ENCODE results near the gene ACSS3. TPM values are rescaled to one million over a fixed set of nuclear protein-coding genes. Genes with fewer than 3 reads are reported as not detected.

ACSS3 gene
- total and polyA plus RNA-seq, 2 donors (not counting 3 experiments of a cell fraction or from before 2014, with no cell fraction given), result 0.12 to 0.86 TPM

DNA sequence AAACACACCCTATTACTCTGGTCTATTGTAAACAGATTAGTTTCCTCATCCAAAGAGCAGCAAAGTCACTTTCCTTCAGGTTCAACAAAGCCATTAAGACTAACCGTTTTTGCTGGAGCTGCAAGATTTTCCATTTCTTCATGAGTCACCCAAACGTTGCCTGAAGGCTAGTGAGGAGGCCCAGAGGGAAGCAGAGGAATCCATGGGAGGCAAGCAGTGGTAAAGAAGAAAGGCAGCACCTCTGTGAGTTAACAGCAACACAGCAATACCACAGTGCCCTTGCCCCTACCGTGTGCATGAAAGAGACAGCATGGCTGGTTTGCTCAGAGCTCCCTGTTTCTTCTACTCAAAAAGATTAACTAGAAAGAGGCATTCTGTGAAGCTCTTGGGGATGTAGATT, 206.3 kb downstream of the ACSS3 start:
- no peak overlapping the region for H3K4me2 ChIP-seq (ENCODE audit: insufficient read depth, low read length)
- dilution Hi-C loops (cut with MboI; ENCODE audit: extremely low pct_ligation_motif_present, low sequenced_read_pairs), result no loop called here
- POLR2A ChIA-PET, result no interaction called here
- H3K9me3 ChIP-seq (replicated peaks; ENCODE audit: control insufficient read depth, insufficient read depth, low read length), result no peaks in the 10 kb centered on the region
- TF ChIP-seq POLR2A (IDR thresholded peaks at IDR 0.05; ENCODE audit: low read depth, low read length) (no peak), EZH2 (IDR thresholded peaks at IDR 0.05; ENCODE audit: borderline replicate concordance, low read depth, low read length, severe bottlenecking) (no peak), GATA2 (IDR thresholded peaks at IDR 0.05; ENCODE audit: insufficient read depth, insufficient read length, low read depth, low read length) (no peak), FOS (IDR thresholded peaks at IDR 0.05; ENCODE audit: borderline replicate concordance, insufficient read depth, low read length) (no peak), JUN (IDR thresholded peaks at IDR 0.05; ENCODE audit: borderline replicate concordance, insufficient read depth, insufficient read length, low read depth) (no peak), MYC (IDR thresholded peaks at IDR 0.05; ENCODE audit: low read depth, low read length) (no peak), POLR2AphosphoS5 (IDR thresholded peaks at IDR 0.05; ENCODE audit: insufficient read depth, low read depth, low read length) (no peak)
- TF ChIP-seq, protein P1, sequence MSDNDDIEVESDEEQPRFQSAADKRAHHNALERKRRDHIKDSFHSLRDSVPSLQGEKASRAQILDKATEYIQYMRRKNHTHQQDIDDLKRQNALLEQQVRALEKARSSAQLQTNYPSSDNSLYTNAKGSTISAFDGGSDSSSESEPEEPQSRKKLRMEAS (IDR thresholded peaks at IDR 0.05; ENCODE audit: insufficient read depth, insufficient read length), result no peak
- TF ChIP-seq, protein P2, sequence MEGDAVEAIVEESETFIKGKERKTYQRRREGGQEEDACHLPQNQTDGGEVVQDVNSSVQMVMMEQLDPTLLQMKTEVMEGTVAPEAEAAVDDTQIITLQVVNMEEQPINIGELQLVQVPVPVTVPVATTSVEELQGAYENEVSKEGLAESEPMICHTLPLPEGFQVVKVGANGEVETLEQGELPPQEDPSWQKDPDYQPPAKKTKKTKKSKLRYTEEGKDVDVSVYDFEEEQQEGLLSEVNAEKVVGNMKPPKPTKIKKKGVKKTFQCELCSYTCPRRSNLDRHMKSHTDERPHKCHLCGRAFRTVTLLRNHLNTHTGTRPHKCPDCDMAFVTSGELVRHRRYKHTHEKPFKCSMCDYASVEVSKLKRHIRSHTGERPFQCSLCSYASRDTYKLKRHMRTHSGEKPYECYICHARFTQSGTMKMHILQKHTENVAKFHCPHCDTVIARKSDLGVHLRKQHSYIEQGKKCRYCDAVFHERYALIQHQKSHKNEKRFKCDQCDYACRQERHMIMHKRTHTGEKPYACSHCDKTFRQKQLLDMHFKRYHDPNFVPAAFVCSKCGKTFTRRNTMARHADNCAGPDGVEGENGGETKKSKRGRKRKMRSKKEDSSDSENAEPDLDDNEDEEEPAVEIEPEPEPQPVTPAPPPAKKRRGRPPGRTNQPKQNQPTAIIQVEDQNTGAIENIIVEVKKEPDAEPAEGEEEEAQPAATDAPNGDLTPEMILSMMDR (IDR thresholded peaks at IDR 0.05; ENCODE audit: extremely low read depth in 1 of 2, insufficient read depth in 1 of 2, low read depth in 1 of 2, low read length in 2 of 2), result no peak
- no peaks in the 10 kb centered on the region for H3K36me3 ChIP-seq (ENCODE audit: control insufficient read depth in 2 of 2, extremely low read depth in 1 of 2, insufficient read depth in 2 of 2, low read length in 2 of 2)
- intact Hi-C loops (cut with micrococcal nuclease), result no loop called here
- H3K27ac ChIP-seq (ENCODE audit: insufficient read depth, low read depth, low read length), result no peak overlapping the region
- no peak for DNase-seq (ENCODE audit: low read depth, low spot score)
- H3K9ac ChIP-seq (replicated peaks; ENCODE audit: extremely low read depth, insufficient read depth, low read length), result no peak overlapping the region
- CTCF ChIA-PET, result interaction anchor here (0.8 kb wide), 1 partner anchor 94 kb away, joined by 3 read pairs; no protein-coding TSS in a partner anchor
- no peaks in the 10 kb centered on the region for H4K20me1 ChIP-seq (replicated peaks; ENCODE audit: control insufficient read depth, extremely low read depth, insufficient read depth, low read length)
- no peaks in the 10 kb centered on the region for H3K79me2 ChIP-seq (ENCODE audit: control insufficient read depth, insufficient read depth, low read length)
- peaks cover 0 to 7% of the 10 kb centered on the region in 2 experiments for H3K27me3 ChIP-seq (ENCODE audit: control insufficient read depth in 2 of 2, insufficient read depth in 2 of 2, low read length in 2 of 2)
- FAIRE-seq, result no peak
- H2AFZ ChIP-seq (ENCODE audit: low read depth, low read length), result no peak overlapping the region
- BruUV-seq (replicated peaks), result no TSS peak
- no peaks in the 10 kb centered on the region for H3K9me1 ChIP-seq (replicated peaks; ENCODE audit: control insufficient read depth, extremely low read depth, insufficient read depth, low read length)
- H3K4me3 ChIP-seq (replicated peaks in 1 of 3; ENCODE audit: insufficient read depth in 1 of 3, low read depth in 1 of 3, low read length in 3 of 3), result no peak overlapping the region
- H3K4me1 ChIP-seq (ENCODE audit: control insufficient read depth, extremely low read depth, insufficient read depth, low read length), result no peaks in the 10 kb centered on the region

Measured in endothelial cell of umbilical vein (primary cell).